ENCODE data around the gene PUM2.
"Not testable (repeated sequence)": the region's sequence is repeated elsewhere in the genome, so short reads cannot be mapped to it uniquely, and the experiment has no call there.

Gene PUM2

DNA sequence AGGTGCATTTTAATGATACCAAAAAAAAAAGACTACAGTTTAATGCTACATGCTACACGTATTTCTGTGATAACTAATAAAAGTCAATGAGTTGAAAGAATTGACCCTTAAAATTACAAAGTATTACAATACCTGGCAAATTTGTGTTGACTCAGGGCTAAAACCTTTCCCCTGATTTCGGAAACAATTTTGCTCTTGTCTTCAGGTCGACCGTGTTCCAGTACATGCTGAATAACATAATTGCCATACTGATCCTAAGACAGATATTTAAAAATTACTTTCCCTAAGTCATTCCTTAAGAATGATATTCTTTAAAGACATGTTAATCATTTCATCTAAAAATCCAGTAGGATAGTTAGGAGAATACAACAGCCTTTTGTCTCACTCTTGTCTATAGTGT is 95.9 kb downstream of the PUM2 start:
- Histone ChIP-seq H3K27me3 (no peaks in the 10 kb centered on the region), H3K27ac (no peak overlapping the region), H3K36me3 (peaks cover 93% of the 10 kb centered on the region), H3K4me1 (ENCODE audit: control insufficient read depth in 1 of 2, insufficient read depth in 1 of 2, low read depth in 1 of 2, low read length in 1 of 2) (no peaks in the 10 kb centered on the region), H3K4me3 (ENCODE audit: low read depth in 1 of 2, low read length in 1 of 2) (no peak overlapping the region), H3K9me3 (no peaks in the 10 kb centered on the region)
- TF ChIP-seq, protein P1, sequence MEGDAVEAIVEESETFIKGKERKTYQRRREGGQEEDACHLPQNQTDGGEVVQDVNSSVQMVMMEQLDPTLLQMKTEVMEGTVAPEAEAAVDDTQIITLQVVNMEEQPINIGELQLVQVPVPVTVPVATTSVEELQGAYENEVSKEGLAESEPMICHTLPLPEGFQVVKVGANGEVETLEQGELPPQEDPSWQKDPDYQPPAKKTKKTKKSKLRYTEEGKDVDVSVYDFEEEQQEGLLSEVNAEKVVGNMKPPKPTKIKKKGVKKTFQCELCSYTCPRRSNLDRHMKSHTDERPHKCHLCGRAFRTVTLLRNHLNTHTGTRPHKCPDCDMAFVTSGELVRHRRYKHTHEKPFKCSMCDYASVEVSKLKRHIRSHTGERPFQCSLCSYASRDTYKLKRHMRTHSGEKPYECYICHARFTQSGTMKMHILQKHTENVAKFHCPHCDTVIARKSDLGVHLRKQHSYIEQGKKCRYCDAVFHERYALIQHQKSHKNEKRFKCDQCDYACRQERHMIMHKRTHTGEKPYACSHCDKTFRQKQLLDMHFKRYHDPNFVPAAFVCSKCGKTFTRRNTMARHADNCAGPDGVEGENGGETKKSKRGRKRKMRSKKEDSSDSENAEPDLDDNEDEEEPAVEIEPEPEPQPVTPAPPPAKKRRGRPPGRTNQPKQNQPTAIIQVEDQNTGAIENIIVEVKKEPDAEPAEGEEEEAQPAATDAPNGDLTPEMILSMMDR (IDR thresholded peaks at IDR 0.05): no peak

DNA sequence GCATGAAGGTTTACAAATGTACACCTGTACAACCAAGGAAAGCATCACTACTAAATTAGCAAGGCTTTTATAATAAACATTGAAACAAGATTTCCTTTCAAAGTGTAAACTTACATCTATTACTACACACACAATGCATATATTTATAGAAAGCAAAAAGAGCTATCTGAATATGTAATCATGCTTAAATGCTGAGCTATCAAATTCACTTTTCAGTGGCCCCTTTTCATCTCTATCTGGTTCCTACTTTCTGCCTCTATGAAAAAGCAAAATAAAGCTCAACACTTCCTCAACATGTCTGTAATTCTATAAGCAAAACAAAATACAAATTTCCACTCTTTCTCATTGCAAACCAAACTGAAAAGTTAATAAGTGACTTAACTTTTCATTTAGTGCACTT is 100.2 kb downstream of the PUM2 start:
- no peaks in the 10 kb centered on the region for H3K4me1 ChIP-seq (ENCODE audit: control insufficient read depth in 1 of 2, insufficient read depth in 1 of 2, low read depth in 1 of 2, low read length in 1 of 2)
- TF ChIP-seq, protein P1 (IDR thresholded peaks at IDR 0.05): no peak
- no peak overlapping the region for H3K4me3 ChIP-seq (ENCODE audit: low read depth in 1 of 2, low read length in 1 of 2)
- H3K27me3 ChIP-seq: no peaks in the 10 kb centered on the region
- no peaks in the 10 kb centered on the region for H3K9me3 ChIP-seq
- peaks cover 92% of the 10 kb centered on the region for H3K36me3 ChIP-seq
- H3K27ac ChIP-seq: no peak overlapping the region

DNA sequence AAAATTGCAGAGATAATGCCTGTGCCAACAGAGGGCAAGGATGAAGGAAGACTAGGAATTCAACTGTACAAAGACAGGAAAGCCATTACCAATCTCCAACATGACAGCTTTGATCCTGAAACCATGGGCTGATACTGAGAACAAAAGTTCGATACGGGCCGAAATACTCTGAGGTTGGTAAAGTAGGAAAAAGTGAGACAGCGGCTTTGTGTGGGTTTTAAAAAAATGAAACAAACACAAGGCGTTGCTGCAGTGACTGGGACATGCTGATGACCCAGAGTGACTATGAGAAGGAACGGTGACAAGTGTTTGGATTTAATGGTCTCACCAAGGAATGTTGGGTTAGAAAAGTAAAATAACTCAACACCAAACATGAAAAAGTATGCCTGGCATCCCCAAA is 101.5 kb downstream of the PUM2 start:
- H3K36me3 ChIP-seq: peaks cover 79% of the 10 kb centered on the region
- TF ChIP-seq, protein P1 (IDR thresholded peaks at IDR 0.05): no peak

DNA sequence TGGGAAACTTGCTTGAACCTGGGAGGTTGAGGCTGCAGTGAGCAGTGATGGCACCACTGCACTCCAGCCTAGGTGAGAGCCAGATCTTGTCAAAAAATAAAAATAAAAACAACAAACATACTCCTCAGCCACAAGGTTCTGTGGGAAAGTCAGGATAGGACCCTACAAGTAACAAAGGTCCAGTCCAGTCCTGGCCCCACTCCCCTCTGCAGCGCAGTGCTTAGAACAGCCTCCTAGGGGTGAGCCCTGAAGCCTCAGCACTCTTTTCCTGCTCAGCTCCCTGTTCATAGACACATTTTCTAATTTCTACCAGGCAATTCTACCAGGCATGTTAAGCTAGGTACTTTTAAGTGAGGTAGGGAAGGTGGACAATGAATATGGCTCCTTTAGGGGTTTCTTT is 103.6 kb downstream of the PUM2 start:
- Histone ChIP-seq H3K4me1 (ENCODE audit: control insufficient read depth in 1 of 2, insufficient read depth in 1 of 2, low read depth in 1 of 2, low read length in 1 of 2) (no peaks in the 10 kb centered on the region), H3K27me3 (peaks cover 10% of the 10 kb centered on the region), H3K4me3 (ENCODE audit: low read depth in 1 of 2, low read length in 1 of 2) (no peak overlapping the region), H3K36me3 (peaks cover 58% of the 10 kb centered on the region), H3K27ac (no peak overlapping the region), H3K9me3 (no peaks in the 10 kb centered on the region)
- TF ChIP-seq, protein P1 (IDR thresholded peaks at IDR 0.05): no peak

More for the DNA sequence above, 101.5 kb downstream of the PUM2 start:
- Histone ChIP-seq H3K9me3 (no peaks in the 10 kb centered on the region), H3K4me1 (ENCODE audit: control insufficient read depth in 1 of 2, insufficient read depth in 1 of 2, low read depth in 1 of 2, low read length in 1 of 2) (no peaks in the 10 kb centered on the region), H3K27ac (no peak overlapping the region), H3K27me3 (no peaks in the 10 kb centered on the region), H3K4me3 (ENCODE audit: low read depth in 1 of 2, low read length in 1 of 2) (no peak overlapping the region)

DNA sequence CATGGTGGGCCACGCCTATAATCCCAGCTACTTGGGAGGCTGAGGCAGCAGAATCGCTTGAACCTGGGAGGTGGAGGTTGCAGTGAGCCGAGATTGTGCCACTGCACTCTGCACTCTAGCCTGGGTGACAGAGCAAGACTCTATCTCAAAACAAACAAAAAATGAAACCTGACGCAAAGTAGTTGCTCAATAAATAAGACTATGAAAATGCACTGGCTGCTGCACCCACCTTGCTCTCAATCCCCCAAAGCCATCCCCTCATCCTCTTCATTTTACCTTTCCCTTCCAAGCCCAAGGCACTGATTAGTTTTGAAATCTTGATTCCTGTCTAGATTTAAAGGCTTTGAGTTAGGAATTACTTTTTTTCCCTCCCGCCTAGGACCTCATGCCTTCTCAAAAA is 107.0 kb downstream of the PUM2 start:
- not testable (repeated sequence) for H3K4me3 ChIP-seq (ENCODE audit: low read depth in 1 of 2, low read length in 1 of 2)
- peaks cover 25% of the 10 kb centered on the region for H3K36me3 ChIP-seq
- peaks cover 17% of the 10 kb centered on the region for H3K27me3 ChIP-seq

DNA sequence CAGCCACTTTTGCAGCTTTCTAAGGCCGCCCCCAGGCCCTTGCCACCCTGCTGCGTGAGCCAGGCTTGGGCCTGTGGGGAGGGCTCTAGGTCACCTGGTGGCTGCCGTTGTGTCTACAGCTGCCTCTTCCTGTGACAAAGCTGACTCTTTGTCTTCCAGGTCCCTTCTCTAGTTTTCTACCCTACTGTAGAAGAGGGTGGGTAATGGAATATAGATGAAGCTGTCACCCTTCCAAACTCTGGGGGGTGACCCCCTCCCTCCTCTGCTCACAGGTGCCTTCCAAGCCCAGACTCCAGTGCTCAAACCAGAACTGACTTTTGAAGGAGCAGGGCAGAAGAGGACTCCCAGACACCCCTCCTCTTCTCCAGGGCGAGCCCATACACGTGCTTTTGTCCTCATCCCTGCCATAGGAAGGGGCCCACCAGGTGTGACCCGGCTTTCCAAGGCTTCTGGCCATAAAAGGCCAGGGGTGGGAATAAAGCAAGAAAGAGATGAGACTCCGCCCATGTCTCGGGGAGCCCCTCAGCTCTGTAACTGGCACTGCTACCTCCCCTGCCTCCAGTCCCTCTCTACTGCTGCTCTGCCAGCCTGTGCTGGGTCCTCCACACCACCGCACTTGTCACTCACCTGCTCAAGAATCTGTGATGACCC is 107.8 kb downstream of the PUM2 start:
- H3K9me3 ChIP-seq: no peaks in the 10 kb centered on the region
- peaks cover 17% of the 10 kb centered on the region for H3K27me3 ChIP-seq
- H3K4me3 ChIP-seq (ENCODE audit: low read depth in 1 of 2, low read length in 1 of 2): no peak overlapping the region
- H3K4me1 ChIP-seq (ENCODE audit: control insufficient read depth in 1 of 2, insufficient read depth in 1 of 2, low read depth in 1 of 2, low read length in 1 of 2): no peaks in the 10 kb centered on the region
- peaks cover 17% of the 10 kb centered on the region for H3K36me3 ChIP-seq
- H3K27ac ChIP-seq: no peak overlapping the region
- TF ChIP-seq, protein P1 (IDR thresholded peaks at IDR 0.05): no peak

More for the DNA sequence above, 107.0 kb downstream of the PUM2 start:
- H3K27ac ChIP-seq; H3K4me1 ChIP-seq (ENCODE audit: control insufficient read depth in 1 of 2, insufficient read depth in 1 of 2, low read depth in 1 of 2, low read length in 1 of 2); H3K9me3 ChIP-seq: not testable (repeated sequence)

All from neutrophil (primary cell).